Eye (tissue), 1 donor: ENCODE measurements around the gene GPC1.

Source experiments
- DNase-seq: peaks from one replicate; pipeline ENCODE4 v3.0.0-alpha.2; 2015

The GPC1 gene

GRCh38 chr2:240432430-240432819 is 3.0 kb upstream of the GPC1 start:
- no peak for DNase-seq

- DNase-seq, result no peak
These were observed 2.4 kb upstream of the GPC1 start for GRCh38 chr2:240432820-240433801.

GRCh38 chr2:240433973-240434727 is 1.3 kb upstream of the GPC1 start:
- peak; percentile 31 for DNase-seq

GRCh38 chr2:240434728-240435456 is 571 bp upstream of the GPC1 start:
- peak; percentile 95 for DNase-seq

- DNase-seq, result peak; percentile 75
These were observed 652 bp downstream of the GPC1 start for GRCh38 chr2:240435948-240436682.

GRCh38 chr2:240436683-240437550 is 1.5 kb downstream of the GPC1 start:
- DNase-seq, result peak; percentile 80

- DNase-seq, result no peak
These were observed 2.0 kb downstream of the GPC1 start for GRCh38 chr2:240437551-240437860.

GRCh38 chr2:240437861-240438809 is 2.7 kb downstream of the GPC1 start:
- DNase-seq, result peak; percentile 88

- no peak for DNase-seq
These were observed 3.6 kb downstream of the GPC1 start for GRCh38 chr2:240438810-240439697.

- no peak for DNase-seq
These were observed 4.3 kb downstream of the GPC1 start for GRCh38 chr2:240439698-240440151.

- no peak for DNase-seq
These were observed 4.8 kb downstream of the GPC1 start for GRCh38 chr2:240440251-240440650.

- DNase-seq, result no peak
These were observed 5.3 kb downstream of the GPC1 start for GRCh38 chr2:240440704-240441320.

- no peak for DNase-seq
These were observed 6.0 kb downstream of the GPC1 start for GRCh38 chr2:240441326-240441992.

GRCh38 chr2:240441993-240442411 is 6.5 kb downstream of the GPC1 start:
- no peak for DNase-seq

- no peak for DNase-seq
These were observed 7.6 kb downstream of the GPC1 start for GRCh38 chr2:240442891-240443715.

- DNase-seq, result no peak
These were observed 8.4 kb downstream of the GPC1 start for GRCh38 chr2:240443891-240444301.

- no peak for DNase-seq
These were observed 9.0 kb downstream of the GPC1 start for GRCh38 chr2:240444464-240444863.
